Ovary (tissue), 10 donors: ENCODE results near the gene CGB5. TPM values are rescaled to one million over a fixed set of nuclear protein-coding genes. Genes with fewer than 3 reads are reported as not detected.
"Not testable (repeated sequence)": the region's sequence is repeated elsewhere in the genome, so short reads cannot be mapped to it uniquely, and the experiment has no call there.

ENCODE experiments used
- DNase-seq, 5 donors: peaks; one replicate each; pipeline ENCODE4 v3.0.0-alpha.2; 2019 to 2020
- H3K27ac ChIP-seq, 2 donors: fragments of 200-600 bp; one replicate each; pipeline versions ENCODE4 v1.5.1 to v1.8.0; 2019 to 2022
- H3K27me3 ChIP-seq: fragments of 200-600 bp; one replicate; pipeline ENCODE4 v1.8.0; 2022
- H3K36me3 ChIP-seq: fragments of 200-600 bp; sonication (generic); one replicate; pipeline ENCODE4 v1.5.1; 2019
- H3K4me1 ChIP-seq: one replicate; pipeline ENCODE4 v1.8.1; 2013; ENCODE audit warnings: mild to moderate bottlenecking, moderate library complexity; ENCODE audit not compliant: insufficient read depth
- H3K4me3 ChIP-seq: fragments of 200-600 bp; sonication (generic); one replicate; pipeline ENCODE4 v1.5.1; 2017
- H3K9me3 ChIP-seq, 2 donors: fragments of 200-600 bp in 1 of 2; sonication (generic) in 1 of 2; one replicate each; pipeline versions ENCODE4 v1.5.1 to v1.8.1; 2013 to 2019; ENCODE audit warnings: mild to moderate bottlenecking in 1 of 2, moderate library complexity in 1 of 2
- EP300 ChIP-seq: sonication (generic); formaldehyde crosslinking; IDR thresholded peaks from one replicate; pipeline ENCODE4 v1.6.1; 2017; ENCODE audit warnings: antibody characterized with exemption
- POLR2A ChIP-seq: fragments of 450-650 bp; IDR thresholded peaks from one replicate; pipeline ENCODE4 v1.6.1; 2017; ENCODE audit warnings: antibody characterized with exemption, mild to moderate bottlenecking, moderate library complexity
- WGBS, 3 donors: extraction: QIAGEN DNeasy Blood & Tissue Kit in 1 of 3; methylation state at CpG; one replicate each; pipeline versions ENCODE4 v1.1.5 to v1.1.7; 2013 to 2017; 5-methylcytosine and 5-hydroxymethylcytosine counted together
- intact Hi-C, 4 donors: fragments of 100-400 bp; cut with DNase I; formaldehyde crosslinking; loops; one replicate each; pipeline versions ENCODE4 v1.11.0 to v1.15.1; 2022 to 2023
- long read RNA-seq, 3 donors: library from polyadenylated mRNA in 2 of 3; unstranded in 2 of 3; transcript quantifications; one replicate each; pipeline ENCODE4 v2.0.0 and lab custom pipeline, GENCODE V29; 2021 to 2026
- polyA plus RNA-seq, 2 donors: library from polyadenylated mRNA; stranded (reverse); fragments of 200-250 nt in 1 of 2; fragments of 350-450 nt in 1 of 2; fragmentation: Illumina TruSeq in 1 of 2; extraction: RNeasy Lipid Tissue Mini Kit (QIAGEN cat#74804) in 1 of 2; gene quantifications; one replicate each; pipeline ENCODE4 v1.2.3, GENCODE V29; 2013 to 2014
- total RNA-seq, 7 donors: library from RNA; depleted of rRNA in 2 of 7; stranded (reverse); fragments of >200 nt in 2 of 7; fragmentation: NEBNext Ultra II Directional in 3 of 7; extraction: Animal tissue kit (Norgen Biotek cat#: 25700) in 3 of 7; gene quantifications; one replicate each; pipeline versions ENCODE4 v1.1.0 to v1.2.4, GENCODE V29; 2016 to 2023
- TF ChIP-seq, protein P1 (sequence below), 3 donors: fragments of 450-650 bp in 2 of 3; fragments of 200-600 bp in 1 of 3; IDR thresholded peaks; one replicate each; pipeline versions ENCODE4 v1.5.1 to v1.8.0; 2016 to 2022; ENCODE audit warnings: antibody characterized with exemption in 3 of 3, mild to moderate bottlenecking in 1 of 3
- donor health status: DM: no; HTN: no; CAD: no; lungs with moderate emphysema.
- donor health status: DM: no; HTN: no; CAD: no.
- donor health status: Bipolar disorder and iron deficiency.
- donor health status: DM: yes; HTN: yes; CAD: no.
- donor health status: DM: no; HTN: no; CAD: no.
- donor health status: DM: yes; HTN: yes; CAD: no.

CGB5 gene
- not detected for total RNA-seq
- not detected for polyA plus RNA-seq
- long read RNA-seq, donor 1: 0 reads
- long read RNA-seq, donor 2, partial matches to known transcripts: 0 of 1 reads
- long read RNA-seq, donor 2, other reads (novel, unspliced or antisense): 0 of 1 reads
- long read RNA-seq, donor 3: 0 reads

DNA sequence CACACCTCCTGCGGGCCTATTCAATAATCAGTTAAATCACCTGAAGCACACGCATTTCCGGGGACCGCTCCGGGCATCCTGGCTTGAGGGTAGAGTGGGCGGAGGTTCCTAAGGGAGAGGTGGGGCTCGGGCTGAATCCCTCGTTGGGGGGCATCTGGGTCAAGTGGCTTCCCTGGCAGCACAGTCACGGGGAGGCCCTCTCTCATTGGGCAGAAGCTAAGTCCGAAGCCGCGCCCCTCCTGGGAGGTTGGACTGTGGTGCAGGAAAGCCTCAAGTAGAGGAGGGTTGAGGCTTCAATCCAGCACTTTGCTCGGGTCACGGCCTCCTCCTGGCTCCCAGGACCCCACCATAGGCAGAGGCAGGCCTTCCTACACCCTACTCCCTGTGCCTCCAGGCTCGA, at the start of gene CGB5:
CGB5 (plus strand) TSS at position 301 of the 400 bp plus-strand sequence. CDS start 362 bp downstream, outside the sequence.
- H3K9me3 ChIP-seq, H3K36me3 ChIP-seq, intact Hi-C loops, H3K4me1 ChIP-seq, DNase-seq, H3K27ac ChIP-seq, H3K27me3 ChIP-seq, H3K4me3 ChIP-seq: not testable (repeated sequence)
- 66 to 71% (median 70%) methylated on average over 14 to 15 of the region's 15 CpGs for WGBS, 3 donors

DNA sequence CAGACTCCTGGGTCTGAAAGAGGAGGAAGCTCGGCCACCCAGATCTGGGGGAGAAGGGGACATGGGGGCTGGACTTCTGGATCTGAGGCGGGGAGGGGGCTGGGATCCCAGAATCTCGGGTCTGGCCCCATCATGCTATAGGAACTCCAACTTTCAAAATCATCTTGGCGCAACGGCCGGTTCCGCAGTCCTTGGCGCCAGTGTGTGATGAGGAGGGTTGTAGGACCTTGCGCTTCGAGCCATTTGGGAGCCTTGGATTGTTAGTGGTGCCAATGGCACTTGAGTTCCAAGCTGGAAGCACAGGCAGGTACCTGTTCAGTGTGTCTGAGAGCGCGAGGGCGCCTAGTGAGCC, 49.6 kb upstream of the CGB5 start:
- Histone ChIP-seq H3K36me3 (no peaks in the 10 kb centered on the region), H3K9me3 (no peaks in the 10 kb centered on the region), H3K27ac (peak overlapping the region; percentile 83 to 86), H3K4me3 (peak overlapping the region; percentile 78), H3K27me3 (no peaks in the 10 kb centered on the region), H3K4me1 (peaks cover 16% of the 10 kb centered on the region)
- no peak for DNase-seq
- WGBS, 3 donors: 0 to 2% (median 1%) methylated on average over 12 to 13 of the region's 13 CpGs
- TF ChIP-seq EP300 (no peak), POLR2A (no peak)
- TF ChIP-seq, protein P1, sequence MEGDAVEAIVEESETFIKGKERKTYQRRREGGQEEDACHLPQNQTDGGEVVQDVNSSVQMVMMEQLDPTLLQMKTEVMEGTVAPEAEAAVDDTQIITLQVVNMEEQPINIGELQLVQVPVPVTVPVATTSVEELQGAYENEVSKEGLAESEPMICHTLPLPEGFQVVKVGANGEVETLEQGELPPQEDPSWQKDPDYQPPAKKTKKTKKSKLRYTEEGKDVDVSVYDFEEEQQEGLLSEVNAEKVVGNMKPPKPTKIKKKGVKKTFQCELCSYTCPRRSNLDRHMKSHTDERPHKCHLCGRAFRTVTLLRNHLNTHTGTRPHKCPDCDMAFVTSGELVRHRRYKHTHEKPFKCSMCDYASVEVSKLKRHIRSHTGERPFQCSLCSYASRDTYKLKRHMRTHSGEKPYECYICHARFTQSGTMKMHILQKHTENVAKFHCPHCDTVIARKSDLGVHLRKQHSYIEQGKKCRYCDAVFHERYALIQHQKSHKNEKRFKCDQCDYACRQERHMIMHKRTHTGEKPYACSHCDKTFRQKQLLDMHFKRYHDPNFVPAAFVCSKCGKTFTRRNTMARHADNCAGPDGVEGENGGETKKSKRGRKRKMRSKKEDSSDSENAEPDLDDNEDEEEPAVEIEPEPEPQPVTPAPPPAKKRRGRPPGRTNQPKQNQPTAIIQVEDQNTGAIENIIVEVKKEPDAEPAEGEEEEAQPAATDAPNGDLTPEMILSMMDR (IDR thresholded peaks at IDR 0.05): no peak
- intact Hi-C loops: no loop called here

DNA sequence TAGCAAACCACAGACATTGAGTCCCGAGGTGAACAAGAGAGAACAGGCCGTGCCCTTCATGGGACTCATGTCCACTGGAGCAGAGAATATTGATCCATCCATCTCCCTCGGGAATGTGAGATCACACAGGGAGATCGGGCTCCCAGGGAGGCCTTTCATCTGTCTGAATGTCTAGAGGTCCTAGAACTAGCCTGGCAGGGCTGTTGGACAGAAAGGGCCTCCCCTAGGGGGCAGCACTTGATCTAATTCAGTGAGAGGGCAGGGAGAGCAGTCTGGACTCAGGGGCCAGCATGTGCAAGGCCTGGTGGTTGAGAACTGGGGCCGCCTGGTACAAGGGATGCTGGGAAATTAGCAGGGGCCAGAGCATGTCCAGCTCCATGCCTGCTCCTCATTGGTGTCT, 45.7 kb upstream of the CGB5 start:
- no peak for TF ChIP-seq EP300
- TF ChIP-seq, protein P1 (IDR thresholded peaks at IDR 0.05): no peak
- TF ChIP-seq POLR2A: no peak
- Histone ChIP-seq H3K9me3 (no peaks in the 10 kb centered on the region), H3K4me3 (no peak overlapping the region), H3K36me3 (no peaks in the 10 kb centered on the region), H3K27ac (no peak overlapping the region), H3K27me3 (no peaks in the 10 kb centered on the region), H3K4me1 (peaks cover 4% of the 10 kb centered on the region)
- intact Hi-C loops: no loop called here
- DNase-seq: no peak
- 75 to 83% (median 78%) methylated on average over 5 of the region's 5 CpGs for WGBS, 3 donors

DNA sequence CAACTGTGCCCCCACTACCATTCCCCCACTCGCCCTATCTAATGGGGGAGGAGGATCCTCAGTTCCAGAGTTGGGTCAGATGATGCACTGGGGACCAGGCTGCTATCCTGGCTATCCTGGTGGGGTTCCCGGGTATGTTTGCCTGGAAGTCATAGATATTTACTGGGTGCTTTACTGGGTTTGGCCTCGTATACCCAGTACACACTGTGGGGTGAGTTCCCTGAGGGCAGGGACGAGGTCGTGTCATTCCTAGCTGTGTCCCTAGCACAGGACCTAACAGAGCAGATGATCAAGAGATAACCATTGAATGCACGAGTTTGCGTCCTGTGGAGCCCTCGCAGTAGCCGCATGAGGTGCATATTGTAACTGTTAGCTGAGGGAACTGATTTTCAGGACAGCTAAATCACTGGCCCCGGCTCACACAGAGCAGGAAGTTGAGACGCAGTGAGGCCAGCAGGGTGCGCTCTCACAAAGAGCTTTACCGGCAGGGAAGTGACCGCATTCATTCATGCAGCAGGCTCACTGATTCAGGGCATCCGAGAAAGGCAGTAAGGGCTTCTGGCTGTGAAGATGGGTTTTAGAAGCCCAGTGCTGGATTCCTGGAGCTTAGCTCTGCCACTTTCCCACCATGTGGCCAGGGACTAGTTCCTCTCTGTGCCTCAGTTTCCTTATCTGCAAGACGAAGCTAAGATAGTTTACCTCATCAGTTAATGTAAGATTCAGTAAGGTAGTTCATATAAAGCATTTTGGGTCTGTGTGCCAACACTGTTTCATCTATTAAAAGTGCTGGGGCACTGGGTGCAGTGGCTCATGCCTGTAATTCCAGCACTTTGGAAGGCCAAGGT, 43.9 kb upstream of the CGB5 start:
- no peaks in the 10 kb centered on the region for H3K27me3 ChIP-seq
- 51 to 57% (median 55%) methylated on average over 16 of the region's 16 CpGs for WGBS, 3 donors
- peaks cover 1% of the 10 kb centered on the region for H3K4me1 ChIP-seq
- H3K36me3 ChIP-seq: no peaks in the 10 kb centered on the region
- intact Hi-C loops: no loop called here
- TF ChIP-seq, protein P1 (IDR thresholded peaks at IDR 0.05): peak in 1 of 3 donors; percentile 8
- no peak for TF ChIP-seq EP300
- TF ChIP-seq POLR2A: no peak
- peak in 1 of 5 donors; percentile 57 for DNase-seq
- H3K27ac ChIP-seq: no peak overlapping the region
- no peak overlapping the region for H3K4me3 ChIP-seq
- no peaks in the 10 kb centered on the region for H3K9me3 ChIP-seq

DNA sequence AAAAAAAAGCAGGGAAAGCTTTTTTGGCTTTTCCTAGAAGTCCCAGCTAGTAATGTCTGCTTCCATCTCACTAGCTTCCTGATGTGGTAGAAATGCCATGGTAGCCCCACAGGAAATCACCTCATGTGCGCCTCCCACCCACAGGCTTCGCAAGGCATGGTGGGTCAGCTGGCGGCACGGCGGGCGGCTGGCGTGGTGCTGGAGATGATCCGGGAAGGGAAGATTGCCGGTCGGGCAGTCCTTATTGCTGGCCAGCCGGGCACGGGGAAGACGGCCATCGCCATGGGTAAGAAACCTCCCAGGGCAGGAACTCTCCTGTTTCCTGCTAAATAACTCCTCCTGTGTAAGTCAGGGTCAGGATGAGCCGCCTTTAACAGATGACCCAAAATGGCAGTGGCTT, 39.5 kb upstream of the CGB5 start:
- intact Hi-C loops: no loop called here
- TF ChIP-seq, protein P1 (IDR thresholded peaks at IDR 0.05): no peak
- no peak for TF ChIP-seq POLR2A
- TF ChIP-seq EP300: no peak
- no peak for DNase-seq
- no peaks in the 10 kb centered on the region for H3K36me3 ChIP-seq
- H3K9me3 ChIP-seq: no peaks in the 10 kb centered on the region
- no peaks in the 10 kb centered on the region for H3K27me3 ChIP-seq
- 97 to 99% (median 98%) methylated on average over 15 of the region's 15 CpGs for WGBS, 3 donors
- H3K4me1 ChIP-seq: no peaks in the 10 kb centered on the region
- no peak overlapping the region for H3K27ac ChIP-seq
- no peak overlapping the region for H3K4me3 ChIP-seq
